DOHH2 (cell line): Measurements from ENCODE around the gene RCE1.

Source experiments
- CTCF ChIP-seq: fragments of 200-600 bp; sonication (generic); IDR thresholded peaks from one replicate; pipeline ENCODE4 v1.5.1; 2014; ENCODE audit warnings: antibody characterized with exemption, mild to moderate bottlenecking, low read depth, low read length; ENCODE audit not compliant: poor library complexity, severe bottlenecking
- EZH2phosphoT487 ChIP-seq: fragments of 200-600 bp; sonication (generic); IDR thresholded peaks from 2 replicates; pipeline ENCODE4 v1.6.1; 2017; ENCODE audit warnings: borderline replicate concordance, mild to moderate bottlenecking, antibody characterized with exemption, low read length, moderate library complexity, mixed read lengths

DNA sequence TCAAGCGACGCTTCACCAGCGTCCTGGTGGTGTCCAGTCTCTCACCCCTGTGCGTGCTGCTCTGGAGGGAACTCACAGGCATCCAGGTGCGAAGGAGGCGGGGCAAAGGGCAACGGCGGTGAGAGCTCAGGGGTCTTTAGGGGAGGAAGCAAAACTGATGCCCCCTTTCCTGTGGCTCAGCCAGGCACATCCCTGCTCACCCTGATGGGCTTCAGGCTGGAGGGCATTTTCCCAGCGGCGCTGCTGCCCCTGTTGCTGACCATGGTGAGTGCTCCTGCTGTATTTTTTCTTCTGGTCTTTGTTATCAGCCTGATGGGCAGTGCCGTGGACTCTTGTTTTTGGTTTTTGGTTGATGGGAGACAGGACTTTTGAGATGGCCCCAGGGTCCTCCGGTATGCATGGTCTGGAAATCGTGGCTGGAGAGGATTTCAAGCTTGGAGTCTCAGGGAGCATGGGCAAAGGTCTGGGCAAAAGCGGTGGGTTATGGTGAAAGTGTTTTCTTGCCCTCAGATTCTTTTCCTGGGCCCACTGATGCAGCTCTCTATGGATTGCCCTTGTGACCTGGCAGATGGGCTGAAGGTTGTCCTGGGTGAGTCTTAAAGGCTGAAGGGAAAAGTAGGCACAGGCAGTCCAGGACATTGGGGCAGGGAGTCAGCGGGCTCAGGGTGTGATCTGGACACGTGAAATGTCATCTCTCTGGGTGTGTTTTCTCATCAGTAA is 695 bp downstream of the RCE1 start:
- TF ChIP-seq CTCF: no peak
- TF ChIP-seq EZH2phosphoT487: no peak
